H1 (cell line): ENCODE results near the gene TRAPPC8. TPM values are rescaled to one million over a fixed set of nuclear protein-coding genes. Genes with fewer than 3 reads are reported as not detected.

ENCODE experiments used
- CTCF ChIA-PET: fragments of 300-600 bp; sonication (Branson Sonifier 250); formaldehyde crosslinking; loops from one replicate; lab custom pipeline; 2021; ENCODE audit not compliant: partially characterized antibody; lab: Charles Lee
- POLR2A ChIA-PET: fragments of 300-600 bp; sonication (Branson Sonifier 250); formaldehyde crosslinking; loops from one replicate; lab custom pipeline; 2021; ENCODE audit warnings: inconsistent platforms; ENCODE audit not compliant: partially characterized antibody; lab: Charles Lee
- DNase-seq, 2 experiments: peaks; one replicate each; pipeline versions ENCODE4 v3.0.0 to v3.0.0-alpha.2; 2010 to 2022; ENCODE audit warnings: low spot score in 2 of 2, low read depth in 1 of 2, mixed read lengths in 1 of 2
- FAIRE-seq: peaks from 2 replicates; lab custom pipeline; 2011; peaks lifted over from hg19 to GRCh38; lab: Jason Lieb, UNC
- H2AFZ ChIP-seq: 2 replicates; pipeline ENCODE4 v1.8.1; 2012; ENCODE audit warnings: low read length, inconsistent platforms
- H2AK5ac ChIP-seq: 2 replicates; pipeline ENCODE4 v1.6.1; 2013; ENCODE audit warnings: low read depth, low read length
- H2BK120ac ChIP-seq: replicated peaks from 2 replicates; pipeline ENCODE3; 2013; ENCODE audit warnings: low read depth, low read length, inconsistent platforms
- H2BK12ac ChIP-seq: 2 replicates; pipeline ENCODE4 v1.6.1; 2013; ENCODE audit warnings: low read depth, low read length
- H2BK15ac ChIP-seq: 2 replicates; pipeline ENCODE4 v1.6.1; 2013; ENCODE audit warnings: low read length
- H2BK20ac ChIP-seq: 2 replicates; pipeline ENCODE4 v1.6.1; 2013; ENCODE audit warnings: low read length
- H2BK5ac ChIP-seq: 2 replicates; pipeline ENCODE4 v1.6.1; 2013; ENCODE audit warnings: low read depth, low read length
- H3K14ac ChIP-seq: 2 replicates; pipeline ENCODE4 v1.6.1; 2013; ENCODE audit warnings: inconsistent platforms; ENCODE audit not compliant: insufficient read length
- H3K18ac ChIP-seq: 2 replicates; pipeline ENCODE4 v1.6.1; 2013; ENCODE audit warnings: low read length; ENCODE audit errors: extremely low read depth
- H3K23ac ChIP-seq: 2 replicates; pipeline ENCODE4 v1.6.1; 2013; ENCODE audit warnings: inconsistent platforms; ENCODE audit not compliant: insufficient read length
- H3K23me2 ChIP-seq: 2 replicates; pipeline ENCODE4 v1.6.1; 2013; ENCODE audit warnings: low read depth, low read length
- H3K27ac ChIP-seq: 2 replicates; pipeline ENCODE4 v1.6.1; 2011; ENCODE audit warnings: low read depth, low read length, inconsistent platforms
- H3K27me3 ChIP-seq, 4 experiments: replicated peaks in 1 of 4; 1 replicate in 1 of 4; 2 replicates in 3 of 4; pipeline versions ENCODE4 v1.6.1 to v1.8.1; 2011 to 2013; ENCODE audit warnings: low read length in 3 of 4, mild to moderate bottlenecking in 3 of 4, inconsistent platforms in 2 of 4, mixed read lengths in 2 of 4, moderate library complexity in 1 of 4; ENCODE audit not compliant: control insufficient read depth in 3 of 4, insufficient read depth in 3 of 4; ENCODE audit errors: extremely low read depth in 1 of 4
- H3K36me3 ChIP-seq, 4 experiments: 2 replicates each; pipeline versions ENCODE4 v1.6.1 to v1.8.1; 2011 to 2013; ENCODE audit warnings: mild to moderate bottlenecking in 4 of 4, low read length in 3 of 4, moderate library complexity in 2 of 4, control low read depth in 1 of 4, inconsistent platforms in 1 of 4; ENCODE audit not compliant: insufficient read depth in 4 of 4, control insufficient read depth in 2 of 4
- H3K4ac ChIP-seq: replicated peaks from 2 replicates; pipeline ENCODE3; 2013; ENCODE audit warnings: low read length, low read depth, mixed read lengths, inconsistent platforms; ENCODE audit not compliant: insufficient read length
- H3K4me1 ChIP-seq, 4 experiments: replicated peaks in 1 of 4; 1 replicate in 1 of 4; 2 replicates in 3 of 4; pipeline versions ENCODE4 v1.6.1 to v1.8.1; 2011 to 2013; ENCODE audit warnings: low read length in 3 of 4, inconsistent platforms in 2 of 4, mixed read lengths in 1 of 4; ENCODE audit not compliant: insufficient read depth in 4 of 4, control insufficient read depth in 3 of 4
- H3K4me2 ChIP-seq, 2 experiments: 2 replicates each; pipeline versions ENCODE4 v1.6.1 to v1.8.1; 2011 to 2013; ENCODE audit warnings: low read depth in 2 of 2, low read length in 2 of 2, control low read depth in 1 of 2, inconsistent platforms in 1 of 2, mild to moderate bottlenecking in 1 of 2; ENCODE audit not compliant: insufficient read depth in 1 of 2
- H3K4me3 ChIP-seq, 4 experiments: fragments of 200-600, 300-600 bp in 1 of 4; sonication (generic), shearing (Covaris generic), sonication (Bioruptor Twin) in 1 of 4; 2 replicates each; pipeline versions ENCODE4 v1.5.1 to v1.8.1; 2011 to 2016; ENCODE audit warnings: low read length in 4 of 4, low read depth in 3 of 4, control low read depth in 2 of 4, inconsistent platforms in 2 of 4, mild to moderate bottlenecking in 2 of 4, mixed read lengths in 1 of 4, moderate library complexity in 1 of 4; ENCODE audit not compliant: insufficient read depth in 2 of 4; ENCODE audit errors: extremely low read depth in 1 of 4
- H3K56ac ChIP-seq: replicated peaks from 2 replicates; pipeline ENCODE3; 2013; ENCODE audit warnings: low read depth, mild to moderate bottlenecking, mixed read lengths, low read length, inconsistent platforms; ENCODE audit not compliant: insufficient read length
- H3K79me1 ChIP-seq: 2 replicates; pipeline ENCODE4 v1.6.1; 2013; ENCODE audit warnings: low read depth, low read length, control low read depth
- H3K79me2 ChIP-seq, 2 experiments: 2 replicates each; pipeline versions ENCODE4 v1.6.1 to v1.8.1; 2012 to 2013; ENCODE audit warnings: low read length in 2 of 2, mild to moderate bottlenecking in 2 of 2, inconsistent platforms in 1 of 2; ENCODE audit not compliant: insufficient read depth in 2 of 2, control insufficient read depth in 1 of 2
- H3K9ac ChIP-seq, 4 experiments: replicated peaks in 1 of 4; 1 replicate in 1 of 4; 2 replicates in 3 of 4; pipeline versions ENCODE4 v1.6.1 to v1.8.1; 2011 to 2013; ENCODE audit warnings: low read depth in 3 of 4, low read length in 3 of 4, control low read depth in 2 of 4, mild to moderate bottlenecking in 2 of 4, moderate library complexity in 2 of 4, inconsistent platforms in 1 of 4; ENCODE audit errors: extremely low read depth in 1 of 4
- H3K9me3 ChIP-seq, 2 experiments: 2 replicates each; pipeline versions ENCODE4 v1.6.1 to v1.8.1; 2012 to 2013; ENCODE audit warnings: mild to moderate bottlenecking in 2 of 2, moderate library complexity in 2 of 2, control low read depth in 1 of 2, inconsistent platforms in 1 of 2, low read depth in 1 of 2, low read length in 1 of 2, mixed read lengths in 1 of 2; ENCODE audit not compliant: insufficient read depth in 2 of 2
- H4K20me1 ChIP-seq, 2 experiments: replicated peaks in 1 of 2; 2 replicates each; pipeline versions ENCODE3 to v1.8.1; 2011 to 2013; ENCODE audit warnings: inconsistent platforms in 2 of 2, low read length in 2 of 2, mild to moderate bottlenecking in 1 of 2; ENCODE audit not compliant: insufficient read depth in 2 of 2, control insufficient read depth in 1 of 2
- H4K5ac ChIP-seq: 2 replicates; pipeline ENCODE4 v1.6.1; 2013; ENCODE audit warnings: low read length, low read depth, mixed read lengths, inconsistent platforms; ENCODE audit not compliant: insufficient read length
- H4K8ac ChIP-seq: 2 replicates; pipeline ENCODE4 v1.8.0; 2013; ENCODE audit warnings: mild to moderate bottlenecking, moderate library complexity, low read length, inconsistent platforms; ENCODE audit not compliant: insufficient read depth; ENCODE audit errors: extremely low read depth
- H4K91ac ChIP-seq: replicated peaks from 2 replicates; pipeline ENCODE3; 2013; ENCODE audit warnings: low read length, mixed read lengths, inconsistent platforms; ENCODE audit not compliant: insufficient read length
- CEBPB ChIP-seq: IDR thresholded peaks from 2 replicates; pipeline ENCODE4 v1.6.1; 2012; ENCODE audit warnings: low read depth, low read length
- CHD1 ChIP-seq: IDR thresholded peaks from 2 replicates; pipeline ENCODE4 v1.6.1; 2012; ENCODE audit warnings: low read depth, low read length, improper control_type of control experiment
- CHD2 ChIP-seq: IDR thresholded peaks from 2 replicates; pipeline ENCODE4 v1.6.1; 2012; ENCODE audit warnings: low read length, improper control_type of control experiment
- EGR1 ChIP-seq: IDR thresholded peaks from 2 replicates; pipeline ENCODE4 v1.6.1; 2011; ENCODE audit warnings: low read depth, low read length, borderline replicate concordance
- EZH2 ChIP-seq: fragments of 200-600 bp; sonication (generic); IDR thresholded peaks from 2 replicates; pipeline ENCODE4 v1.7.1; 2012; ENCODE audit warnings: low read depth, mild to moderate bottlenecking, moderate library complexity, low read length, inconsistent platforms; ENCODE audit not compliant: severe bottlenecking
- FOSL1 ChIP-seq: IDR thresholded peaks from 2 replicates; pipeline ENCODE4 v1.6.1; 2011; ENCODE audit warnings: mild to moderate bottlenecking, low read depth, low read length, moderate library complexity; ENCODE audit not compliant: insufficient read depth
- HDAC2 ChIP-seq, 2 experiments: fragments of 300-600 bp in 1 of 2; sonication (generic) in 1 of 2; IDR thresholded peaks; 2 replicates each; pipeline ENCODE4 v1.6.1; 2011 to 2012; ENCODE audit warnings: low read depth in 2 of 2, low read length in 2 of 2, mild to moderate bottlenecking in 2 of 2, moderate library complexity in 2 of 2, borderline replicate concordance in 1 of 2, inconsistent platforms in 1 of 2
- PHF8 ChIP-seq: fragments of 200-600 bp; sonication (generic); conservative IDR thresholded peaks from 2 replicates; pipeline ENCODE4 v1.7.1; 2012; ENCODE audit warnings: low read depth, mild to moderate bottlenecking, inconsistent platforms, low read length, moderate library complexity
- POLR2A ChIP-seq, 2 experiments: IDR thresholded peaks; 1 replicate in 1 of 2; 2 replicates in 1 of 2; pipeline ENCODE4 v1.6.1; 2011; ENCODE audit warnings: low read depth in 2 of 2, low read length in 2 of 2, mild to moderate bottlenecking in 2 of 2; ENCODE audit errors: control extremely low read depth in 1 of 2
- RBBP5 ChIP-seq: IDR thresholded peaks from 2 replicates; pipeline ENCODE4 v1.7.1; 2012; ENCODE audit warnings: low read depth, mild to moderate bottlenecking, inconsistent platforms, low read length, moderate library complexity, borderline replicate concordance
- RFX5 ChIP-seq: IDR thresholded peaks from 2 replicates; pipeline ENCODE4 v1.6.1; 2011; ENCODE audit warnings: low read depth, low read length, improper control_type of control experiment, borderline replicate concordance
- SIN3A ChIP-seq, 2 experiments: IDR thresholded peaks in 1 of 2; conservative IDR thresholded peaks in 1 of 2; 2 replicates each; pipeline ENCODE4 v1.6.1; 2011 to 2012; ENCODE audit warnings: low read length in 2 of 2, improper control_type of control experiment in 1 of 2, low read depth in 1 of 2, mild to moderate bottlenecking in 1 of 2
- SIX5 ChIP-seq: IDR thresholded peaks from 2 replicates; pipeline ENCODE4 v1.6.1; 2011; ENCODE audit warnings: mild to moderate bottlenecking, low read depth, low read length
- SP2 ChIP-seq: IDR thresholded peaks from 2 replicates; pipeline ENCODE4 v1.6.1; 2012; ENCODE audit warnings: mild to moderate bottlenecking, low read length, inconsistent platforms
- SRF ChIP-seq: IDR thresholded peaks from 2 replicates; pipeline ENCODE4 v1.6.1; 2011; ENCODE audit warnings: mild to moderate bottlenecking, low read depth, low read length, moderate library complexity
- polyA plus RNA-seq, 7 experiments: library from polyadenylated mRNA; depleted of rRNA in 3 of 7; stranded (reverse) in 5 of 7; unstranded in 2 of 7; fragments of >200 nt in 5 of 7; fragments of 200-250 nt in 2 of 7; gene quantifications; 1 replicate in 5 of 7; 2 replicates in 1 of 7; 4 replicates in 1 of 7; pipeline versions ENCODE4 v1.2.1 to v1.2.3, GENCODE V29; 2011 to 2013; ENCODE audit warnings: missing spikeins in 2 of 7, mixed read lengths in 2 of 7
- total RNA-seq: library from RNA; stranded (reverse); fragmentation: NEBNext Ultra II Directional; extraction: Animal tissue kit (Norgen Biotek cat#: 25700); gene quantifications from 2 replicates; pipeline ENCODE4 v1.2.1, GENCODE V29; 2021
- TF ChIP-seq, protein P1 (sequence below): IDR thresholded peaks from 2 replicates; pipeline ENCODE4 v1.6.1; 2012; ENCODE audit warnings: inconsistent platforms

TRAPPC8 gene
- total and polyA plus RNA-seq, 2 of the 8 experiments (the other 6 are each of a cell fraction or from before 2014, with no cell fraction given) = 43.6 to 56.5 TPM

DNA sequence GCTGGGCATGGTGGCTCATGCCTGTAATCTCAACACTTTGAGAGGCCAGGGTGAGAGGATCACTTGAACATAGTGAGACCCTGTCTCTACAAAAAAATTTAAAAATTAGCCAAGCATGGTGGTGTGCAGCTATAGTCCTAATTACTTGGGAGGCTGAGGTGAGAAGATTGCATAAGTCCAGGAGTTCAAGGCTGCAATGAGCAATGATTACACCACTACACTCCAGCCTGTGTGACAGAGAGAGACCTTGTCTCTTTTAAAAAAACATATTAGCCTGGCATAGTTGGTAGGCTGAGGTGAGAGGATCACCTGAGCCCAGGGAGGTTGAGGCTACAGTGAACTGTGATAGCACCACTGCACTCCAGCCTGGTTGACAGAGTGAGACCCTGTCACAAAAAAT lies 13.7 kb downstream of the TRAPPC8 start:
- H3K79me1 ChIP-seq = no peaks in the 10 kb centered on the region; the same call in 1 of the 2 replicates
- CTCF ChIA-PET = no interaction called here
- no peak overlapping the region for H3K14ac ChIP-seq
- H3K4me1 ChIP-seq = no peaks in the 10 kb centered on the region
- no peak overlapping the region for H3K4ac ChIP-seq
- H3K9me3 ChIP-seq = no peaks in the 10 kb centered on the region
- FAIRE-seq = no peak
- H2AFZ ChIP-seq = no peak overlapping the region
- H3K79me2 ChIP-seq = peaks cover 0 to 36% of the 10 kb centered on the region in 2 experiments; a peak in 2 of 4 replicates
- peaks cover 2% of the 10 kb centered on the region in 2 experiments for H4K20me1 ChIP-seq
- no peak overlapping the region for H2BK15ac ChIP-seq
- H2BK120ac ChIP-seq = no peak overlapping the region
- no peak overlapping the region for H3K23ac ChIP-seq
- no peak for DNase-seq
- no peak overlapping the region for H4K5ac ChIP-seq
- no peak overlapping the region for H3K56ac ChIP-seq
- no peaks in the 10 kb centered on the region for H3K27me3 ChIP-seq
- H3K9ac ChIP-seq = no peak overlapping the region
- no peak overlapping the region for H3K4me3 ChIP-seq
- H2BK5ac ChIP-seq = no peak overlapping the region
- no peak overlapping the region for H3K27ac ChIP-seq
- no peak overlapping the region for H4K8ac ChIP-seq
- POLR2A ChIA-PET = no interaction called here
- no peak overlapping the region for H2BK20ac ChIP-seq
- no peak overlapping the region for H2AK5ac ChIP-seq
- H4K91ac ChIP-seq = no peak overlapping the region
- H3K36me3 ChIP-seq = peaks cover 2 to 40% (median 13%) of the 10 kb centered on the region in 4 experiments; a peak in 7 of 8 replicates
- no peak overlapping the region for H2BK12ac ChIP-seq
- H3K23me2 ChIP-seq = no peaks in the 10 kb centered on the region
- no peak overlapping the region for H3K18ac ChIP-seq
- H3K4me2 ChIP-seq = no peak overlapping the region
- no peak for TF ChIP-seq CHD1
- TF ChIP-seq, protein P1, sequence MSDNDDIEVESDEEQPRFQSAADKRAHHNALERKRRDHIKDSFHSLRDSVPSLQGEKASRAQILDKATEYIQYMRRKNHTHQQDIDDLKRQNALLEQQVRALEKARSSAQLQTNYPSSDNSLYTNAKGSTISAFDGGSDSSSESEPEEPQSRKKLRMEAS = no peak
- TF ChIP-seq RBBP5 = no peak
- no peak for TF ChIP-seq EGR1
- TF ChIP-seq SIX5 = no peak
- TF ChIP-seq SRF = no peak
- TF ChIP-seq CHD2 = no peak
- no peak for TF ChIP-seq PHF8
- TF ChIP-seq FOSL1 = no peak
- TF ChIP-seq EZH2 = no peak
- no peak for TF ChIP-seq SP2
- TF ChIP-seq RFX5 = no peak
- no peak for TF ChIP-seq POLR2A (IDR thresholded peaks at IDR 0.05; ENCODE audit: control extremely low read depth in 1 of 2, low read depth in 2 of 2, low read length in 2 of 2)
- no peak for TF ChIP-seq CEBPB
- no peak for TF ChIP-seq SIN3A (conservative IDR thresholded peaks at IDR 0.05 in 1 of 2, IDR thresholded peaks at IDR 0.05 in 1 of 2; ENCODE audit: low read depth in 1 of 2, low read length in 2 of 2)
- TF ChIP-seq HDAC2 (IDR thresholded peaks at IDR 0.05; ENCODE audit: borderline replicate concordance in 1 of 2, low read depth in 2 of 2, low read length in 2 of 2) = no peak
